Ascending aorta (tissue), 2 donors: ENCODE data around the gene APBA2. TPM values are rescaled to one million over a fixed set of nuclear protein-coding genes. Genes with fewer than 3 reads are reported as not detected.

ENCODE experiments used
- DNase-seq, 2 donors: peaks; one replicate each; pipeline ENCODE4 v3.0.0-alpha.2; 2019; ENCODE audit warnings: low spot score in 2 of 2
- H3K27ac ChIP-seq, 2 donors: fragments of 200-600 bp; sonication (generic); one replicate each; pipeline ENCODE4 v1.5.1; 2016 to 2017; ENCODE audit warnings: mild to moderate bottlenecking in 1 of 2
- H3K27me3 ChIP-seq: fragments of 200-600 bp; sonication (generic); one replicate; pipeline ENCODE4 v1.5.1; 2017
- H3K36me3 ChIP-seq, 2 donors: fragments of 200-600 bp; sonication (generic); one replicate each; pipeline ENCODE4 v1.5.1; 2016
- H3K4me1 ChIP-seq, 2 donors: fragments of 200-600 bp; sonication (generic); one replicate each; pipeline ENCODE4 v1.5.1; 2016 to 2017; ENCODE audit warnings: mild to moderate bottlenecking in 1 of 2
- H3K4me3 ChIP-seq, 2 donors: fragments of 200-600 bp; sonication (generic); one replicate each; pipeline ENCODE4 v1.5.1; 2016 to 2017; ENCODE audit warnings: mild to moderate bottlenecking in 1 of 2
- H3K9me3 ChIP-seq, 2 donors: fragments of 200-600 bp; sonication (generic); one replicate each; pipeline ENCODE4 v1.5.1; 2016
- CTCF ChIP-seq, 3 experiments: fragments of 200-600 bp in 2 of 3; fragments of 450-650 bp in 1 of 3; sonication (generic) in 2 of 3; IDR thresholded peaks; one replicate each; pipeline ENCODE4 v1.5.1; 2016 to 2019; ENCODE audit warnings: antibody characterized with exemption in 3 of 3, mild to moderate bottlenecking in 1 of 3, moderate library complexity in 1 of 3
- intact Hi-C: fragments of 100-400 bp; cut with DNase I; formaldehyde crosslinking; loops from one replicate; pipeline ENCODE4 v1.15.1; 2023
- total RNA-seq: library from RNA; depleted of rRNA; stranded (reverse); fragments of >200 nt; gene quantifications from one replicate; pipeline ENCODE4 v1.1.0, GENCODE V29; 2016

Gene APBA2
- total RNA-seq, 1 donor from 2014 or later = 2.4 TPM

GRCh38 chr15:28915935-28916334, 30.2 kb downstream of the APBA2 start:
- Histone ChIP-seq H3K4me3 (no peak overlapping the region), H3K4me1 (no peaks in the 10 kb centered on the region), H3K36me3 (no peaks in the 10 kb centered on the region), H3K27me3 (no peaks in the 10 kb centered on the region), H3K27ac (no peak overlapping the region), H3K9me3 (no peaks in the 10 kb centered on the region)
- intact Hi-C loops = no loop called here
- no peak for DNase-seq
- no peak for TF ChIP-seq CTCF (IDR thresholded peaks at IDR 0.05)

DNA sequence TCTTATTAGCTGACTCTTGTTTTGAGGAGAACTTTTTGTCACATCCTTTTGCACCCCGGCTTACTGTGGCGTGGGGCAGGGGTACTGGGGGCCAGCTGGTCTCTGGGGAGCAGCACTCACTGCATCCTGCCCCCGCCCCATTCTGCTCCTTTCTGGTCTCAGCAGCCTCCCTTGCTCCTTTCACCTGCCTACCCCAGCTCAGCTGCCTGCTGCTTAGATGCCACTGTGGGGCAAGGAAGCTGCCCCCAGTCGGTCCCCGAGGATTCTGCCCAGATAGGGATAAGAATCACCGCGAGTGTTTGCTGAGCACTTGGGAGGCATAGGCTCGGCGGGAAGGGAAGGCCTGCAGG, 32.0 kb downstream of the APBA2 start:
- intact Hi-C loops = no loop called here

GRCh38 chr15:28918141-28918983, 32.6 kb downstream of the APBA2 start:
- H3K4me3 ChIP-seq = no peak overlapping the region
- H3K9me3 ChIP-seq = no peaks in the 10 kb centered on the region
- intact Hi-C loops = no loop called here
- H3K27me3 ChIP-seq = no peaks in the 10 kb centered on the region
- H3K4me1 ChIP-seq = no peaks in the 10 kb centered on the region
- no peak overlapping the region for H3K27ac ChIP-seq
- TF ChIP-seq CTCF (IDR thresholded peaks at IDR 0.05) = no peak
- H3K36me3 ChIP-seq = no peaks in the 10 kb centered on the region
- DNase-seq = no peak

More for the DNA sequence above, 32.0 kb downstream of the APBA2 start:
- Histone ChIP-seq H3K4me3 (no peak overlapping the region), H3K9me3 (no peaks in the 10 kb centered on the region), H3K27me3 (no peaks in the 10 kb centered on the region), H3K27ac (no peak overlapping the region), H3K36me3 (no peaks in the 10 kb centered on the region), H3K4me1 (no peaks in the 10 kb centered on the region)
- no peak for DNase-seq
- TF ChIP-seq CTCF (IDR thresholded peaks at IDR 0.05) = no peak

- Histone ChIP-seq H3K4me3 (no peak overlapping the region), H3K27ac (no peak overlapping the region), H3K36me3 (no peaks in the 10 kb centered on the region), H3K4me1 (no peaks in the 10 kb centered on the region), H3K9me3 (no peaks in the 10 kb centered on the region), H3K27me3 (no peaks in the 10 kb centered on the region)
- intact Hi-C loops = no loop called here
- no peak for DNase-seq
- no peak for TF ChIP-seq CTCF (IDR thresholded peaks at IDR 0.05)
Observed at GRCh38 chr15:28919201-28919635, 33.4 kb downstream of the APBA2 start.

- no peak overlapping the region for H3K4me3 ChIP-seq
- TF ChIP-seq CTCF (IDR thresholded peaks at IDR 0.05) = no peak
- H3K27ac ChIP-seq = no peak overlapping the region
- H3K27me3 ChIP-seq = no peaks in the 10 kb centered on the region
- H3K9me3 ChIP-seq = no peaks in the 10 kb centered on the region
- H3K4me1 ChIP-seq = no peaks in the 10 kb centered on the region
- no peaks in the 10 kb centered on the region for H3K36me3 ChIP-seq
- no peak for DNase-seq
- intact Hi-C loops = no loop called here
Observed at GRCh38 chr15:28919679-28920655, 34.2 kb downstream of the APBA2 start.
